ENCODE data around the gene GYG2. TPM values are rescaled to one million over a fixed set of nuclear protein-coding genes. Genes with fewer than 3 reads are reported as not detected.
A peak's percentile ranks its signal among the peaks of the same experiment; 100 is the strongest.
"Not testable (repeated sequence)": the region's sequence is repeated elsewhere in the genome, so short reads cannot be mapped to it uniquely, and the experiment has no call there.

GYG2 gene
- total RNA-seq, 2 experiments from 2014 or later, result not detected

GRCh38 chrX:2888309-2888708 lies 59.6 kb downstream of the GYG2 start:
- Mint-ChIP-seq H3K27ac (no peak overlapping the region), H3K4me1 (ENCODE audit: low read depth) (peaks cover 7% of the 10 kb centered on the region), H3K9me3 (no peaks in the 10 kb centered on the region), H3K27me3 (peaks cover 4% of the 10 kb centered on the region), H3K36me3 (no peaks in the 10 kb centered on the region), H3K4me3 (no peak overlapping the region)
- ChIA-PET CTCF (no interaction called here), POLR2A (no interaction called here)
- no peak for DNase-seq
- intact Hi-C loops (cut with micrococcal nuclease), result no loop called here

GRCh38 chrX:2889045-2889605 lies 60.4 kb downstream of the GYG2 start:
- H3K27ac Mint-ChIP-seq, result no peak overlapping the region
- intact Hi-C loops (cut with micrococcal nuclease), result no loop called here
- DNase-seq, result no peak
- H3K36me3 Mint-ChIP-seq, result no peaks in the 10 kb centered on the region
- no peaks in the 10 kb centered on the region for H3K9me3 Mint-ChIP-seq
- ChIA-PET POLR2A (no interaction called here), CTCF (no interaction called here)
- H3K27me3 Mint-ChIP-seq, result peaks cover 4% of the 10 kb centered on the region
- peaks cover 7% of the 10 kb centered on the region for H3K4me1 Mint-ChIP-seq (ENCODE audit: low read depth)
- H3K4me3 Mint-ChIP-seq, result peak overlapping the region; percentile 65

GRCh38 chrX:2889706-2890490 lies 61.2 kb downstream of the GYG2 start:
- POLR2A ChIA-PET; H3K36me3 Mint-ChIP-seq; DNase-seq; H3K9me3 Mint-ChIP-seq; H3K27me3 Mint-ChIP-seq; intact Hi-C loops (cut with micrococcal nuclease); CTCF ChIA-PET; H3K27ac Mint-ChIP-seq; H3K4me1 Mint-ChIP-seq (ENCODE audit: low read depth): not testable (repeated sequence)
- peak overlapping the region; percentile 65 for H3K4me3 Mint-ChIP-seq

GRCh38 chrX:2890536-2891460 lies 62.1 kb downstream of the GYG2 start:
- H3K27ac Mint-ChIP-seq; H3K36me3 Mint-ChIP-seq; intact Hi-C loops (cut with micrococcal nuclease); H3K27me3 Mint-ChIP-seq; CTCF ChIA-PET; H3K4me1 Mint-ChIP-seq (ENCODE audit: low read depth); DNase-seq; POLR2A ChIA-PET; H3K4me3 Mint-ChIP-seq; H3K9me3 Mint-ChIP-seq: not testable (repeated sequence)

GRCh38 chrX:2892816-2893215 lies 64.1 kb downstream of the GYG2 start:
- CTCF ChIA-PET, result no interaction called here
- Mint-ChIP-seq H3K27me3 (peaks cover 4% of the 10 kb centered on the region), H3K4me3 (no peak overlapping the region), H3K36me3 (no peaks in the 10 kb centered on the region), H3K27ac (no peak overlapping the region), H3K4me1 (ENCODE audit: low read depth) (peaks cover 7% of the 10 kb centered on the region), H3K9me3 (no peaks in the 10 kb centered on the region)
- POLR2A ChIA-PET, result no interaction called here
- intact Hi-C loops (cut with micrococcal nuclease), result no loop called here
- DNase-seq, result no peak

GRCh38 chrX:2894885-2895292 lies 66.2 kb downstream of the GYG2 start:
- Mint-ChIP-seq H3K9me3 (no peaks in the 10 kb centered on the region), H3K36me3 (no peaks in the 10 kb centered on the region), H3K27me3 (peaks cover 5% of the 10 kb centered on the region), H3K4me3 (no peak overlapping the region), H3K4me1 (ENCODE audit: low read depth) (peaks cover 4% of the 10 kb centered on the region), H3K27ac (no peak overlapping the region)
- ChIA-PET POLR2A (no interaction called here), CTCF (interaction anchor here (0.6 kb wide), 1 partner anchor 151 kb away, joined by 3 read pairs; no protein-coding TSS in a partner anchor)
- DNase-seq, result no peak
- intact Hi-C loops (cut with micrococcal nuclease), result no loop called here

GRCh38 chrX:2897311-2897689 lies 68.6 kb downstream of the GYG2 start:
- no peak overlapping the region for H3K27ac Mint-ChIP-seq
- no peaks in the 10 kb centered on the region for H3K36me3 Mint-ChIP-seq
- peaks cover 3% of the 10 kb centered on the region for H3K27me3 Mint-ChIP-seq
- DNase-seq, result no peak
- ChIA-PET POLR2A (no interaction called here), CTCF (no interaction called here)
- H3K4me3 Mint-ChIP-seq, result no peak overlapping the region
- no peaks in the 10 kb centered on the region for H3K9me3 Mint-ChIP-seq
- intact Hi-C loops (cut with micrococcal nuclease), result no loop called here
- H3K4me1 Mint-ChIP-seq (ENCODE audit: low read depth), result peaks cover 4% of the 10 kb centered on the region

- intact Hi-C loops (cut with micrococcal nuclease); H3K4me3 Mint-ChIP-seq; H3K27ac Mint-ChIP-seq; DNase-seq; H3K4me1 Mint-ChIP-seq (ENCODE audit: low read depth); H3K36me3 Mint-ChIP-seq; CTCF ChIA-PET; H3K27me3 Mint-ChIP-seq; H3K9me3 Mint-ChIP-seq: not testable (repeated sequence)
- POLR2A ChIA-PET, result interaction anchor here (0.6 kb wide), 1 partner anchor 147 kb away, joined by 3 read pairs; no protein-coding TSS in a partner anchor
These were observed 69.2 kb downstream of the GYG2 start for GRCh38 chrX:2897690-2898623.

GRCh38 chrX:2898846-2899512 lies 70.2 kb downstream of the GYG2 start:
- ChIA-PET CTCF (no interaction called here), POLR2A (no interaction called here)
- intact Hi-C loops (cut with micrococcal nuclease), result no loop called here
- Mint-ChIP-seq H3K4me3 (no peak overlapping the region), H3K36me3 (no peaks in the 10 kb centered on the region), H3K27ac (no peak overlapping the region), H3K9me3 (peaks cover 9% of the 10 kb centered on the region), H3K4me1 (ENCODE audit: low read depth) (peaks cover 4% of the 10 kb centered on the region), H3K27me3 (peaks cover 3% of the 10 kb centered on the region)
- DNase-seq, result no peak

- Mint-ChIP-seq H3K36me3 (no peaks in the 10 kb centered on the region), H3K27me3 (peaks cover 3% of the 10 kb centered on the region), H3K4me3 (no peak overlapping the region), H3K9me3 (peaks cover 16% of the 10 kb centered on the region), H3K27ac (no peak overlapping the region), H3K4me1 (ENCODE audit: low read depth) (peaks cover 4% of the 10 kb centered on the region)
- no peak for DNase-seq
- ChIA-PET CTCF (no interaction called here), POLR2A (no interaction called here)
- intact Hi-C loops (cut with micrococcal nuclease), result no loop called here
These were observed 72.8 kb downstream of the GYG2 start for GRCh38 chrX:2901367-2902036.

GRCh38 chrX:2902841-2903240 lies 74.1 kb downstream of the GYG2 start:
- Mint-ChIP-seq H3K36me3 (no peaks in the 10 kb centered on the region), H3K4me1 (ENCODE audit: low read depth) (peaks cover 4% of the 10 kb centered on the region), H3K4me3 (no peak overlapping the region), H3K27ac (no peak overlapping the region), H3K27me3 (peaks cover 3% of the 10 kb centered on the region), H3K9me3 (peaks cover 16% of the 10 kb centered on the region)
- intact Hi-C loops (cut with micrococcal nuclease), result no loop called here
- ChIA-PET CTCF (no interaction called here), POLR2A (no interaction called here)
- DNase-seq, result no peak
